Measurements from ENCODE around the gene SMIM21.

The SMIM21 gene

DNA sequence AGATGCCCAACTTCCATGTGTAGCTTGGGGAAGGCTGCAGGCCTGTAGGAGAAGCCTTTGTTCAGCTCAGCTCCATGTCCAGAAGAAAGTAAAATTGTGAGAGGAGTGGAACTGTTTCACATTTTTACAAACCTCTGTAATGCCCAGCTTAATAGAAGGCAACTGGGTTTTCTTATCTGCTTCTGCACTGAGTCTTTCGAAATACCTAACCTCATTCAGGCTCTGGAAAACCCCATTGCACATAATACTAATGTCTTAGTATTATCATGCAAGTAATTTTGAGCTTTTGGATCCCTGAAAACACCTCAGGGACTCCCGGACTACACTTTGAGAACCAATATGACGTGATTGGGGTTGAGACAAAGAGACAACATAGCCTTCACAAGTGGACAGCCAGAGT lies 5.8 kb downstream of the SMIM21 start:
- no peak for DNase-seq

DNA sequence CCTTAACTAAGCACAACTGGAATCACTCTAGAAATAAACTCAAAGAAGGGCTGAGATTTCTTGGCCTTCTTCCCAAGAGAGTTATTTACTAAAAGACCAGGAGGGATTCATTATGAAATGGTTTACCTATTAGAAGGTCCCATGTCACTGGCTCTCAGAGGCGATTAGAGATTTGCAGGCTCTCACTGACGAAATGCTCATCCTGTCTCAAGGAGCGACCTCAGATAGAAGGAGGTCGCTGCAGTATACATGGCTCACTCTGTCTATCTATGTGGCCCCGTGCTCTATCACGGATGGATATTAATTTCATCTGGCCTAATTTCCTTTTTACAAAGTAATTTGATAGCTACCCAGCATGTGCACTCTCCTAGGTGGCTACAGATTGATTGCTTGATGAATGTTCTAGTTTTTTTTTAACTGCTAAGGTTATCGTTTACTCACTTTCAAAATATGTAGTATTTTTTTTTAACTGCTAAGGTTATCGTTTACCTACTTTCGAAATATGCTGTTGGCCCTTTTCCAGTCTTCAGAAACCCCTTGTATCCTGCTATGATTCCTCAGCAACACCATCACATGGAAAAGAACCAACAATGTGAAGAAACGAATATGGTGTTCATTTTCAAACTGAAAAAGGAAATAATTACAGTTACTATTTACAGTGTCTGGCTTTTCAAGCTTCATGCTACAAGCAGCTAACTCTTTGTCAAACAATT lies 9.1 kb downstream of the SMIM21 start:
- DNase-seq: no peak

DNA sequence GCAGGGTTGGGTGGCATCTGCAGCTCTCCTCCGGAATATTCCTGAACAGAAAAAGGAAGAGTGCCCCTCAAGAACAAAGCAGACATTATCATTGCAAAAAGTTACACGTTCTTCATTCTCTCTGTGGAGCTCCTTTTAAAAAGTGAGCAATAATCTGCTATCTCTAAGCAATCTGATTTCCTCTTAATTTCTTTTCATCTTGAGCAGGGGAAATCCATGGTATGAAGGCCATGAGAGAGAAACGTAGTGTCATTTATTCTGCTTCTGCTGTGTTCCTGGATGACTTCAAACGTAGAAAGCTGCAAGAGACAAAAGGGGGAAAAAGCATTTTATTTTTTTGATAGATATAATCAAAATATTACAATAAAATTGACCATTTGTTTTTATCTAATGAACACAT lies 16.9 kb downstream of the SMIM21 start:
- no peak for DNase-seq

DNA sequence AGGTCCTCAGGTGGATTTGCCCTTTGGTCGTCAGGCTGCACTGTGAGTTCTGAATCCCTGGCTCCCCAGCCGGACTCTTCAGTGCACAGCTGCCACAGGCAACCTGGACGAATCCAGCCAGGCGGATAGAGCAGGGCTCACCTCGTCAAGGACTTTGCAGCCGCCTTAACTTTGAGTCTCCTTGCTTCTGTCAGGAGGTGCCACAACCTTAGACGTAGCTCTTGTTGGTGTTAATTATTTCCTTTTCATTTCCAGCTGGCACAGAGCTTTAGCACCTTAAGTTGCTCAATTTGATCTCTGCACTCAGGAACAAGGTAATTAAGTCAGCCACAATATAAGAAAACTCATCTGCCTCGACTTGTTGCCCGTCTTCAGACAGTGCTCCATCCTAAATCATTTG lies 17.7 kb downstream of the SMIM21 start:
- DNase-seq: no peak

DNA sequence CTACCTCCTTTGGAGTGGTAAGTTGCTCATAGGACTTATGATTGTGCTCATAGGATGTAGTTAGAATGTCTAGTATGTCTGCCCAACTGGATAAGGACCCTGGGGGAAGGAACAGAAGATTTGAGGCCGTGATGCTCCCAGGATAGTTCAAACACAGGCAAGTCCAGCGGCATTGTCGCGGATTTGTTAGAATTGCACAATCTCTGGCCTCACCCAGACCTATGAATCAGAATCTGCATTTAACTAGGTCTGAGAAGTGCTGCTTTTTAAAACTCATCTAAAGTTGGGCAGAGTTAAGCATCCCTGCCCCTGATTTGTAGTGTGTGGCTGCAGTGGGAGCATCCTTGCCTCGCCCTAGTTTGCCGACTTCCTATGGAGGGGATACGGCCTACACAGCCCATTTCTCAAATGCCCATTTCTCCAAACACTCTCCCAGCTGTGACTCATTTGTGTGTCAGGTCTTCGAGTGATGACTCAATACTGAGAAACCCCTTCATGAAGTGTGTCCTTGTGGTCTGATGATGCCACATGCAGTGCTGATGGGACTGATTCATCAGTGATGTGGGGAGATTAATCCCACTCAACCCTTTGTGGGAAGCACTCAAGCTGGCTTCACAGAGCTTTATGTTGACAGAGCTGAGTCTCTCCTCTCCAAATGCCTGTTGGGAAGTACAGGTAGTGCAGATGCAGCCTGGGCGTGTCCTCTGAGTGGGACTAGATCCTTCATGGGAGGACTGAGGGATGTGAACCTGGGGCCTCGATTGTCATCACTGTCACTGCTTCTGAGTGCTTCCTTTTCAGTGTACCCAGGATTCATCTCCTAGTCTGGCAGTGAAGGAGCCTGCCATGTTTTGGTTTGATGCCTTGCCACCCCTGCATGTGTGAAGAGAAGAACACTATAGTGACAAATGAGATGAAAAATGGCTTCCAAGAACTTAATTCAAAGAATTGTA lies 18.7 kb downstream of the SMIM21 start:
- no peak for DNase-seq

DNA sequence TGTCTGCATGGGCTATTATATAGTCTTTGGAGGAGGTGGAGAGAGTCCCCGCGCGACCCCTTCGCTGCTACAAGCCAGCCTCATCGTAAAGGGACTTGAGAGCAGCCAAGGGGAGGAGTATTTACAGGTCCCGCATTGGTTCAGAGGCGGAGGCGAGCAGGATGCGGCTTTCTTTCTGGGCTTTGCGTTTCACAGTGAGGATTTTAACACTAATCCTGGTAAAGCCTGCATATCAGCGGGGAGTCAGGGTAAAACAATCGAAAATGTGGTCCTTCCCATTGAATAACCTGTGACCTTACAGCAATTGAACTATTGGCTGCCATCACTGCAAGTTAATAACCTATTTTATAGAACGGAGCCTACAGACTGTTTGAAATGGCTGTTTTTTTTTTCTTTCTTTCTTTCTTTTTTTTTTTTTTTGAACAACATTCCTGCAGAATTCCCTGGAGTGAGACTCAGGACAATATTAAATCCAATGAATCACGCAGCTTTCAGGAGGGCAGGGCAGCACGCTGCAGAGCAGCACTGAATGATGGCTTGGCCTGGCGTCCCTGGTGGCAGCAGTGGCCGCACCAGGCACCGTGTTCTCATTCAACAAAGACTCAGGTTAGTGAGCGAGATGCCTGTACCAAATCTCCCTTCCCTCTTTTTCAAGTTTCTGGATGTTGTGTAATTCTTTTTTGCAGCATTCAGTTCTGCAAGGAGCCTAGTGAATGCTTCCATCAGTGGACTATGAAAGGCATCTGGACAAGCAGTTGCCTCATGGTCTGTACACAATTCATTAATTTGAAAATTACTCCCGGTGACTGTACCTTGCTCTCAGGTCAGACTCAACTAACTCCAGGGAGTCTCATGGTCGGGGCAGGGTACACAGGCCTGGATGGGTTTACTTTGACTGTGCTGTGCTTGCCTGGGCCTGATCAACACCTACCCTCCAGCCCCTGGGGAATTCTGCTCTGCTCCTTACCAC lies 19.8 kb downstream of the SMIM21 start:
- DNase-seq: no peak

DNA sequence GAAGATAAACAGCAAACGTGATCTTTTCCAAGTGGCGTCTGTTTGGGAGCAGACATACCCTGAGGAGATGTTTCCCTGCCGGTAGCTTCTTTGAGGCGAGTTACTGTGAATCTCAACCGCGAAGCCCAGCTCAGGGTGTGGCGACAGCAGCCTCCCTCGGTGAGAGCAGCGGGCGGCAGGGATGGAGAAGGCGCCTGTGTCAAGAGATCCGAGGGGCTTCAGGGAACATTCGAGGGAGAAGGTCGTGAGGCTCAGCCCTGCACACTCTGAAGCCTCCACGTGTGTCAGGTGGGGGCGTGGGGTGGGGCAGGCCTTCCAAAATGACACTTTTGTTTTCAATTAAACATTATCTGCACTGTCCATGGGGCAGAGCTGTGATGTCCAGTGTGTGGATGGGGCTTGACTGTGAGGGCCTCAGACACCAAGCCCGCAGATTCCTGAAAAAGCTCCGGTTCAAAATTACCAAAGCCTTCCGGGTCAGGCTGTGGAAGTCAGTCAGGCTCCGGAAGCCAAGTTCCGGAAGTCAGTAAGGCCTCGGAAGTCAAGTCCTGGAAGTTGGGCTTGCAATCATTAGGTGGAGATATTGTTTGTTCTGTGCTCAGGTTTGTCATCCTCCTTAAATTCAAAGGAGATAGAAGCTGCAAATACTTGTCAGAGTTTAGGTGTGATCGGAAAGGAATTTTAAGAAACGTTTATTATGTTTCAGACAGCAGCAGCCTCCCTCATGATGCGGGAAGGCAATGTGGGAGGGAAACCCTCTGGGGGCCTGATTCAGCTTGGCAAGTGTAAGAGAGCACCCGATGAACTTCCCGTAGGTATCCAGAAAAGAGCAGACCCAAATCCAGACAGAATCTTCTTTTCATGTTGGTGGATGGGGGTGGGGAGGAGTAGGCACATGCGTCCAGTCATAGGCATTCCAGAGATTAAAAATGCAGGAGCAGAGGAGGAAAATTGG lies 20.7 kb downstream of the SMIM21 start:
- no peak for DNase-seq

DNA sequence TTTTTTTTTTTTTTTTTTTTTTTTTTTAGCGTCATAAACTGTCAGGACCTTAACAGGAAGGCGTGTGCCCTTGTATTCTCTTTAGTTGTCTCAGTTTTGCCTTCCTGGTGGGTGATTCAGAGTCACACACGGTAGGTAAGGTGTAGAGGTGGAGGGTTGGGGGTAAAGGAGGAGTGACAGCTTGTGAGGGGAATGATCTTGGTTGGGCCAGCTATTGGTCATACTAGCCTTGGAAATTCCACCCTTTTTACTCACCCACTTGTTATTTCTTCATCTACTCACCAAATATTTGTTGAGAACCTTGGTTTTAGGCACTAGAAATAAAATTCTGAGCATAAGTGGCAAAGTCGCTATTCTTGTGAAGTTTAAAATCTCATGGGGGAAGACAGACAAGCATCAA lies 22.2 kb downstream of the SMIM21 start:
- no peak for DNase-seq

DNA sequence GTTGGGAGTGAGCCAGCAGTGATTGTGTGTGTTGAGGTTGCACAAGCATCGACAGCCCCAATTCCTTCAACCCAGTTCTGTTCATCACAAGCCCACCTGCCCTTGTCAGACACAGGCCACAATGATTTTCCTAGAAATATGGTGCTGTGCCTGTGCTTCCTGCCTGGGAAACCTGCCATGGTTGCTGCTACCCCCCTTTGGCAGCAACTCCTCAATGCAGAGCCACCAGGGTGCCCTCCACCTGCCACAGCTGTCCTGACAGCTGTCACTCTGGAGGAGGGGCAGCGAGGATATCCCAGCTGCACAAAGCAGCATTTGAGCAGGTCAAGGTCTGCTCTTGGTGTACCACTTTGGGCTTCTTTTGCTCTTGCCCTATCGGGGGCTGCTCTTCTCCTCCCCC lies 27.1 kb downstream of the SMIM21 start:
- no peak for DNase-seq

DNA sequence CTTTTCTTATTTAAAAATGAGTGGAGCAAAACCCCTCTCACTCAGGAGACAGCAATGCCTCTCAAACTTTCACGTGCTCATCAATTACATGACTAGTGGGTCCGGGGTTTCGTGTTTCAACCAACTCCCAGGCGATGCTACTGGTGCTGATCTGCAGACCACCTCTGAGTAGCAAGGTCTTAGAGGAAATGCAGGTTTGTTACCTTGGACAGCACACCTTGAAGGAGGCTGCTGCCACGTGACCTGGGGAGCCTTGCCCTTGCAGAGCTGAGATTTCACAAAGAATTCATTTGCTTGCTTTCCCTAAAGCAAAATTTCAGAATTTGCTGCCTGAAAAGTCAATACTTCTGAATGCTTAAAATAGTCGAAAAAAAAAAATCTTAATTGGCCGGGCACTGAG lies 32.4 kb downstream of the SMIM21 start:
- no peak for DNase-seq

DNA sequence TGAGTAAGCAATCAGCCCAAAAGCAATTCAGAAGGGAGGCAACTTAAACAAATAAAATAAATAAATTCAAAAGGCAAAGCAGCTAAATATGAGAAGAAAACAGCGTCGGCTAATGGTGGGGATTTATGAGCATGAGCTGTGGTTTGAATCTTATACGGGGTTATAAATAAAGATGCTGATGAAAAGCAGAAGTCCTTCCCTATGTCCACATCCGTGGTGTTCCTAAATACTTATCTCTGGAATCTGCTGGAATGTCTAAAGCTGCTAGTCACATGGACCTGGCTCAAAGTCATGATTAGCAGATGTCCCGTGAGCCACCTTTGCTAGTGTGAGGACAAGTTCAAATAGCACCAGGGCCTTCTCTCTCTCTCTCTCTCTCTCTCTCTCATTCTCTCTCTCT lies 33.8 kb downstream of the SMIM21 start:
- no peak for DNase-seq

DNA sequence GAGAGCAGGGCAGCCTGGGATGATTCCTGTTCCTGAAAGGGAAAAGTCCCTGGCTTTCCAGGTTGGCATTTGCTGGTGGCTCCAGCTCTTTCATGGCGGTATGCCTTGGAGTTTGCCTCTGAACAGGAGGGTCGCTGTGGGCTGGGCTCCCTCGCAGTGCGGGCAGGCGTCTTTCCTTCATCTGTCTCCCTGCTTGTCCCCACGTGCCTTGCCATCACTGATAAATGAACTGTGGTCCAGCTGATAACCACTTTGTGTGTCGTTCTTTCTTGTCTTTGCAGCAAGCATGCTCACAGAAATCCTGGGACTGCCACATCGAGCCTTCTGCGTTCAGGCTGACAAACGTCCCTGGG lies 35.3 kb downstream of the SMIM21 start:
- DNase-seq: no peak

DNA sequence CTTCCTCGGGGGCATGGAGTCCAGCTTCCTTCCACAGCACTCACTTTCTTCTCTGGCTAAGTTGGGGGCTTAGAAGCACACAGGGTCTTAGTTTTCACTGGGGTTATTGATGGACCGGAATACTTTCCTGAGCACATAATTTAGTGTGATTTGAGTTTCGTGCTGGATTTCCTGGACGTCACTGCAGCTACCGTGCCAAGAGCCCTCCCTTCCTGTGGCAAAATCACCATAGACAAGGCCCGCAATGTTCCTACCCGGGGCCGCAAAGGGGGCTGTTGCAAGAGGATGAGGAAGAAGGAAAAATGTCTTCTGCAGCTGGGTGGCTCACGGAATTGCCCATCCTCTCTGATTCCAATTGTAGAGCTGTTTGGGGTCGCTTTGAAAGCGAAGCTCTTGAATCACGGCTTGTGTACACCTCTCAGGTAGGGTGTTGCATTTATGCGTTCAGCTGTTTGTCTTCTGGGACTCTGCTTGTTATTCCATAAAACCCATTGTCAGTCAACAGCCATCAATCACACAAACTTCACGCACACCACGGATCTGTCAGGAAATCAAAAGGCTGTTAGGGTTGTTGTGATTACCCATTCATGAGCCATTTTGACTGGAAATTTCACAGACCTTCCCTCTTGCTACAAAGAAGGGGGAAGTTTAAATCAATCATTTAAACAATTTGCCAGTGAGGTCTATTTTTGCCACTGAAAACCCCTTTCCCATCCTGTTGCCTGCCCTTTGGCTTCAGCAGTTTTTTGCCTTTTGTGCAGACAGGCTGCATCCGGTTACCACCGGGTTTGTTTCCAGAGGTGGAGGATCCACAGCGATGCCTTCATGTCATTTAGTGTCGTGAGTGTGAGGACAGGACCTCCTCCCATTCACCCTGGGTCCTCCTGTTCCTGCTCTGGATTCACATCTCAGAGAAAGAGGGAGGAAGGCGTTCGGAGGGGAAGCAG lies 36.0 kb downstream of the SMIM21 start:
- no peak for DNase-seq

DNA sequence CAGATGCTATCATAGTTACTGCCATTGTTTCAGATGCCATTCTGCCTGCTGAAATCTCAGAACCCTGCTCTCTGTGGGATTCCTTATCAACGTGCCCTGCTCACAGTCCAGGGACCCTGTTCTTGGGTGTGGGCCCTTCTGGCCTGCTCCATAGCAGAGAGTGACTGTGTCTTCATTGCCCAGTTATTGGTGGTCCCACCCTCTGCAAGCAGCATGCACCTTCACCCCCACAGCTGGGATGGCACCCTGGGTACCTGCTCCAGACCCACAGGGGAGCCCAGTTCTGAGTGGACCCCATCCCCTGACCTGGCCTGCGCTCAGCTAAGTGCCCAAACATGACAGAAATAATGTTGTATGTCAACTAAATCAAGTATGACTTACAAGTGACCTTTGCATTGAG lies 36.6 kb downstream of the SMIM21 start:
- DNase-seq: no peak

DNA sequence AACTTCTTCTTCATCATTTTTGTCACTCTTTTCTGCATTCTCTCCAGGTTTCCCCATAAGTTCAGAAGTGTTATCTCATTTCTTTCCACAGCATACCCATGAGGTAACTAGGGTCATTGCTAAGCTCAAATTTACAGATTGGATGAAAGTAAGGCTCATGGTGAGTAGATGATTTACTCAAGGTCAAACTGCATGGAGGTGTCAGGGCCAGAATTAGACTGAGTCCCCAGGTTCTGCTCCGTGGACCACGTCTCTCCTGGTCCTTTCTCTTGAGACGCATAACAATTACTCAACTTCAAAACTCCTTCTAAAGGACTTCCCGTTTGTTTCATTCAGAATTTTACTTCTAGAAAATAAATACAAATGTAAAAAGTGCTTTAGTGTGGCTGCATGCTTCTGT lies 43.4 kb downstream of the SMIM21 start:
- no peak for DNase-seq

DNA sequence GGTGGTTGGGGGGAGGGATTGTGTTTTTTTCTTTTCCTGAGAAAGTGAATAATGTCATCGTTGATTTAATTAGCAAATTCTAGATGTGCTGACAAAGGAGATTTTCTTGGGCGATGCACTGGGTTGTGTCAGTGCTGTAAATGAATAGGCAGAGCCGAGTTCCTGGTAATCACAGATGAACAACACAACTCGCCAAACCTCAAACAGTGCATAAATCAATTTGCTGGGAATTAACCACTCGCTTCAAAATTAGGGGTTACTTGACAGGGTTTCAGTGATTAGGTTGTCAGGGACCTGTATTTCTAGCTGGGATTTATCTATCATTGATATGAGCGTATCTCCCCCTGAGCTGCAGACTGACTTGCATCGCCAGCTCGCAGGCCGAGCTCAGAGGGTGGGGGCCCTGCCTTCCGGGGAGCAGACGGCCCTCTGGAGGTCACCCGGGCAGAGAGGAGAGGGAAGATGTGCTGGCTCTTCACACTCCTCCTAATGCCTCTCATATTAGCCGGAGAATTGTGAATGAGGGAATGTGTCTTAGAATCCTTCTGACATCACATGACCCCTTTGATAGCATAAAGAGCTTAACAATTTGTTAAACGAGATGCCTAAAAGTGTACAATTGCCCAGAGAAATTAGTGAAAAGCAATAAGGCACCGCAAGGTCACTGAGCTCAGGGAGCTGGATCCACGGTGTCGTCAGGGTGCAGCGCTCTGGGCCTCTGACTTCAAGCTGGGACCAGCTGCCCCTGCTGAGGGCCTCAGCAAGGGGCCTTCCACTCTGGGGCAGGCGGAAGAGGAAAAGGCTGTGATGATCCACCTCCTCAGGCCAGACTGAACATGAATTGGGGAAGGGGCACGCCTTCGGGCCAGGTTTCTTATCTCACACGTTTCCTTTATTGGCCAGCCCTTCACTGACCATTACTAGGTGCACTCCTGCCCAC lies 48.9 kb downstream of the SMIM21 start:
- DNase-seq: no peak

DNA sequence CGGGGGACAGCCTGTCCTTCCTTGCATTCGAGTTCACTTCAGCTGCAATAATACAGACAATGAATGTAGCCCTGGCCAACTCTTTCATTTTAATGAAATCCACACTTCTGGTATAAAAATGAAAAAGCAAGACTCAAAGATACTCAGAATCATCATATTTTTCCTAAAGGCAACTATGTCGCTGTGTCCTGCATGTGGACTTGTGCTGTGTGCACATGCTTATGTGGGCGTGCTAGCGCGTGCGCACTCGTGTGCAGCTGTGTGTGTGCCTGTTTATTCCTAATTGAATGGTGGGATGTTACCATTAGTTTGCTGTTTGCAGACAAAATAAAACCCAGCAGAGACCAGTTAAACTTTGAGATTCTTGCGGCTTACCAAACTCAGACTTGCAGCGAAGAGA lies 49.6 kb downstream of the SMIM21 start:
- DNase-seq: no peak

DNA sequence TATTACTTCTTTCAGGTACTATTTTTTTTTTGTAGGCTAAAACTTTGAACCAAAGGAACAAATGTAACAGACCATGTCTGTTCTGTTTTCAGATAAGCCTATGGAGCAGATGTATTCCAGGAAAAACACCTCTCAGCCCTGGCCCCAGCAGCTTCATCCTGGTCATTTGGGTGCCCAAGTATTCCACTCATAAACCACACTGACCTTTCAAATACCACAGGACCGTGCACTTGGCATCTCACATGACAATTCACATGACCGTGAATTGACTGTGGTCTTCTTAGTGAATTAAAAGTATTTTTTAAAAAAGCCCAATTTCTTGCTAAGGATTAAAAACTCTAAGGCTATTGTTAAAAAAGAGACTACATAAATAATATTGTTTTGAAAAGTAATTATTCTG lies 50.2 kb downstream of the SMIM21 start:
- no peak for DNase-seq

DNA sequence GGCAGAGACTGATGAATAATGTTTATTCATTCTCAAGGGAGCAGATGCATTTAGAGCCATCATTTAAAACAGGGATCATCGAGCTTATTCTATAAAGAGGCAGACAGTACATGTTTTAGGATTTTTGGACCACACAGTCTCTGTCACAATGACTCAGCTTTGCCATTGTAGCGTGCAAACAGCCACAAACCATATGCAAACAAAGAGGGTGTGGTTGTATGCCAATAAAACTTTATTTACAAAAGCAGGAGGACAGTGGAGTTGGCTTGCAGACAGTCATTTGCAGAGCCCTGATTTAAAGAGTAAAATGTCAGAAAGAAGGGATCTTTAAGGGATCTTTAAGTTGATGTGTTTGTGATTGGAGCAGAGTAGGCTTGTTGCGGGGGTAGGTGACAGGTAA lies 51.5 kb downstream of the SMIM21 start:
- no peak for DNase-seq

DNA sequence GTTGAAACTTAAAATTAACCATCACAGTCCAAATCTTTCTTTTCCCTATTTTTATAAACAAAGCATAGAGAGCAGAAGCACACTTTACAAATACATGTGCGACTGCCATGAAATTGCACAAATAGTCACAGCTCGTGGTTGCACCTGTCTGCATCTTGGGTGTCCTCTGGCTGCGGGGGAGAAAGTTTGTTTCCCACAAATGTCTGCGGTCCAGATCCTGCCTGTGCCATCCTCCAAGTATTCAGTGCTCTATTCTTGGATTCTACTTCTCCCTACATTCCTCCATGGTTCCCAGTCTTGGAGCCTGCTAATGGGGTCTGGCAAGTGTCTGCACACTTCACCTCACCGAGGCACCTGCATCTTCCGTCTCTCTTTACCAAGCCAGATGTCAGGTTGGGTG lies 52.2 kb downstream of the SMIM21 start:
- DNase-seq: no peak
